HepG2 (cell line): ENCODE data around the gene CD3D. TPM values are rescaled to one million over a fixed set of nuclear protein-coding genes. Genes with fewer than 3 reads are reported as not detected.

Experiments
- ATAC-seq: fragments of 200-7000 bp; cut with Tn5 transposase; 3 replicates; pipeline ENCODE4 v1.9.1; 2020; ENCODE audit warnings: mild to moderate bottlenecking, moderate library complexity
- BruUV-seq: library from RNA; stranded (reverse); fragments of 400-500 nt; replicated peaks from 2 replicates; lab custom pipeline; 2021; lab: Mats Ljungman, UMichigan
- CTCF ChIA-PET: fragments of 300-600 bp; formaldehyde crosslinking; extraction: SDS; loops from one replicate; lab custom pipeline; 2021; ENCODE audit warnings: low total read pairs, inconsistent platforms, low intra/inter-chr PET ratio; lab: Yijun Ruan, JAX
- POLR2A ChIA-PET: fragments of 350-600 bp; sonication (Branson Sonifier 250); formaldehyde crosslinking; loops from one replicate; lab custom pipeline; 2020; ENCODE audit warnings: antibody characterized with exemption, inconsistent platforms; lab: Yijun Ruan, JAX
- DNase-seq: peaks from one replicate; pipeline ENCODE4 v3.0.0-alpha.2; 2015; ENCODE audit warnings: low spot score
- FAIRE-seq: peaks from 3 replicates; lab custom pipeline; 2011; peaks lifted over from hg19 to GRCh38; lab: Jason Lieb, UNC
- H2AFZ ChIP-seq: one replicate; pipeline ENCODE4 v1.6.1; 2011; ENCODE audit warnings: low read length, inconsistent platforms
- H3K27ac ChIP-seq: fragments of 300-600 bp; 3 replicates; pipeline ENCODE4 v1.8.0; 2011; ENCODE audit warnings: mixed run types, mild to moderate bottlenecking, mixed read lengths, low read length, inconsistent platforms; ENCODE audit not compliant: insufficient read depth; ENCODE audit errors: extremely low read length
- H3K27me3 ChIP-seq, 2 experiments: fragments of 200-600 bp in 1 of 2; 2 replicates in 1 of 2; 3 replicates in 1 of 2; pipeline versions ENCODE4 v1.6.0 to v1.8.0; 2011; ENCODE audit warnings: low read length in 2 of 2, mild to moderate bottlenecking in 2 of 2, moderate library complexity in 2 of 2, inconsistent platforms in 1 of 2; ENCODE audit not compliant: insufficient read depth in 2 of 2, control insufficient read depth in 1 of 2
- H3K36me3 ChIP-seq, 2 experiments: fragments of 200-600 bp in 1 of 2; replicated peaks in 1 of 2; 2 replicates in 1 of 2; 3 replicates in 1 of 2; pipeline versions ENCODE4 v1.5.1 to v1.8.0; 2011; ENCODE audit warnings: low read length in 2 of 2, inconsistent platforms in 1 of 2; ENCODE audit not compliant: insufficient read depth in 2 of 2, control insufficient read depth in 1 of 2
- H3K4me1 ChIP-seq: 2 replicates; pipeline ENCODE4 v1.5.1; 2012; ENCODE audit warnings: low read length, inconsistent platforms; ENCODE audit not compliant: insufficient read depth
- H3K4me2 ChIP-seq: 2 replicates; pipeline ENCODE4 v1.6.0; 2011; ENCODE audit warnings: low read depth, low read length, inconsistent platforms
- H3K4me3 ChIP-seq, 3 experiments: fragments of 200-600 bp in 1 of 3; sonication (generic), shearing (Covaris generic) in 1 of 3; replicated peaks in 1 of 3; 2 replicates each; pipeline ENCODE4 v1.5.1; 2011 to 2016; ENCODE audit warnings: low read length in 3 of 3, inconsistent platforms in 2 of 3, low read depth in 2 of 3, mild to moderate bottlenecking in 2 of 3, control low read depth in 1 of 3, mixed read lengths in 1 of 3; ENCODE audit not compliant: insufficient read depth in 1 of 3
- H3K79me2 ChIP-seq: one replicate; pipeline ENCODE4 v1.6.1; 2011; ENCODE audit warnings: low read length, inconsistent platforms; ENCODE audit not compliant: insufficient read depth
- H3K9ac ChIP-seq: 2 replicates; pipeline ENCODE4 v1.6.0; 2011; ENCODE audit warnings: mild to moderate bottlenecking, low read depth, low read length, inconsistent platforms; ENCODE audit not compliant: insufficient read depth
- H3K9me3 ChIP-seq: 2 replicates; pipeline ENCODE4 v1.5.1; 2012; ENCODE audit warnings: mild to moderate bottlenecking, low read length
- H4K20me1 ChIP-seq: 2 replicates; pipeline ENCODE4 v1.6.0; 2011; ENCODE audit warnings: inconsistent platforms, mild to moderate bottlenecking, low read length, moderate library complexity; ENCODE audit not compliant: insufficient read depth
- MBNL3 ChIP-seq: fragments of 250-450 bp; sonication (Bioruptor Pico); conservative IDR thresholded peaks from 2 replicates; pipeline ENCODE4 v1.8.0; 2022; ENCODE audit warnings: mild to moderate bottlenecking, inconsistent platforms
- MED1 ChIP-seq: sonication (generic); formaldehyde crosslinking; IDR thresholded peaks from 2 replicates; pipeline ENCODE4 v1.4.0; 2020; ENCODE audit warnings: missing genetic modification reagents
- MLX ChIP-seq: IDR thresholded peaks from 2 replicates; pipeline ENCODE4 v1.6.1; 2016
- PAXIP1 ChIP-seq: sonication (generic); formaldehyde crosslinking; conservative IDR thresholded peaks from 2 replicates; pipeline ENCODE4 v1.4.0; 2020; ENCODE audit warnings: mild to moderate bottlenecking, missing genetic modification reagents, moderate library complexity
- PBX3 ChIP-seq: sonication (generic); formaldehyde crosslinking; IDR thresholded peaks from 2 replicates; pipeline ENCODE4 v1.8.1; 2023; ENCODE audit warnings: missing genetic modification reagents, inconsistent platforms, borderline replicate concordance
- POLR2AphosphoS5 ChIP-seq: IDR thresholded peaks from 2 replicates; pipeline ENCODE4 v1.6.1; 2012; ENCODE audit warnings: low read depth, low read length
- ZBTB2 ChIP-seq: sonication (generic); formaldehyde crosslinking; IDR thresholded peaks from 2 replicates; pipeline ENCODE4 v1.8.0; 2022; ENCODE audit warnings: low read depth, missing genetic modification reagents
- ZNF296 ChIP-seq: sonication (generic); formaldehyde crosslinking; conservative IDR thresholded peaks from 2 replicates; pipeline ENCODE4 v1.5.0; 2020; ENCODE audit warnings: mild to moderate bottlenecking, missing genetic modification reagents
- ZNF318 ChIP-seq: sonication (generic); formaldehyde crosslinking; IDR thresholded peaks from 2 replicates; pipeline ENCODE4 v1.4.0; 2020; ENCODE audit warnings: mild to moderate bottlenecking, missing genetic modification reagents
- WGBS: methylation state at CpG from one replicate; pipeline ENCODE4 v1.1.6; 2017; ENCODE audit warnings: low lambda C conversion rate; 5-methylcytosine and 5-hydroxymethylcytosine counted together
- in situ Hi-C: cut with HindIII; loops from 2 replicates; pipeline ENCODE4 v1.10.0; 2017; ENCODE audit warnings: low pct_unique_long_range_greater_than_20kb; ENCODE audit not compliant: extremely low pct_ligation_motif_present
- intact Hi-C: fragments of 100-400 bp; cut with micrococcal nuclease; formaldehyde crosslinking; loops from one replicate; pipeline ENCODE4 v1.10.0; 2022; ENCODE audit not compliant: unreplicated experiment
- polyA plus RNA-seq, 8 experiments: library from polyadenylated mRNA; depleted of rRNA in 3 of 8; stranded (reverse) in 7 of 8; unstranded in 1 of 8; fragments of >200 nt; fragmentation: Illumina TruSeq in 4 of 8; extraction: Trizol in 4 of 8; gene quantifications; 2 replicates each; pipeline versions ENCODE4 v1.2.1 to v1.2.3, GENCODE V29; 2011 to 2016; ENCODE audit warnings: low read depth in 4 of 8, missing spikeins in 1 of 8, mixed read lengths in 1 of 8; ENCODE audit not compliant: insufficient read depth in 1 of 8
- total RNA-seq, 5 experiments: library from RNA; depleted of rRNA; stranded (reverse); fragments of >200 nt; fragmentation: Illumina TruSeq; extraction: Trizol; gene quantifications; 2 replicates each; pipeline ENCODE4 v1.2.3, GENCODE V29; 2016; ENCODE audit warnings: low read depth in 1 of 5

The CD3D gene
- total and polyA plus RNA-seq, 2 of the 13 experiments (the other 11 are each of a cell fraction or from before 2014, with no cell fraction given), result 0.66 to 6.6 TPM

GRCh38 chr11:118305726-118306125, 36.8 kb downstream of the CD3D start:
- H3K4me3 ChIP-seq, result no peak overlapping the region
- ATAC-seq (no peak), DNase-seq (no peak), FAIRE-seq (no peak)
- no peak overlapping the region for H3K27ac ChIP-seq
- 43% methylated on average over 8 of the region's 8 CpGs for WGBS
- peaks cover 0 to 36% of the 10 kb centered on the region in 2 experiments; a peak in 4 of 5 replicates for H3K27me3 ChIP-seq
- intact Hi-C loops (no loop called here), in situ Hi-C loops (no loop called here)
- H2AFZ ChIP-seq, result no peak overlapping the region
- H3K9ac ChIP-seq, result no peak overlapping the region
- no peaks in the 10 kb centered on the region for H3K36me3 ChIP-seq
- H3K9me3 ChIP-seq, result no peaks in the 10 kb centered on the region
- no peak overlapping the region for H3K4me2 ChIP-seq
- H4K20me1 ChIP-seq, result no peaks in the 10 kb centered on the region
- no peaks in the 10 kb centered on the region for H3K4me1 ChIP-seq
- CTCF ChIA-PET, result no interaction called here
- POLR2A ChIA-PET, result no interaction called here
- BruUV-seq, result no TSS peak
- no peaks in the 10 kb centered on the region for H3K79me2 ChIP-seq
- TF ChIP-seq MED1 (CRISPR knock-in tag) (no peak), ZBTB2 (CRISPR knock-in tag) (no peak), ZNF296 (no peak), ZNF318 (CRISPR knock-in tag) (no peak), MBNL3 (CRISPR knock-in tag) (no peak), PBX3 (CRISPR knock-in tag) (no peak), PAXIP1 (CRISPR knock-in tag) (no peak), MLX (CRISPR knock-in tag) (no peak), POLR2AphosphoS5 (no peak)
